Keratinocyte (primary cell): Measurements from ENCODE around the gene ARHGAP24. TPM values are rescaled to one million over a fixed set of nuclear protein-coding genes. Genes with fewer than 3 reads are reported as not detected.

Experiments
- DNase-seq: peaks from one replicate; pipeline ENCODE4 v3.0.0-alpha.2; 2011; ENCODE audit warnings: low read depth, missing footprints, low spot score
- FAIRE-seq: peaks from 2 replicates; lab custom pipeline; 2011; peaks lifted over from hg19 to GRCh38; lab: Jason Lieb, UNC
- H2AFZ ChIP-seq: 2 replicates; pipeline ENCODE4 v1.6.0; 2012; ENCODE audit warnings: low read length, control low read depth, inconsistent platforms; ENCODE audit not compliant: control insufficient read depth
- H3K27ac ChIP-seq: 2 replicates; pipeline ENCODE4 v1.5.1; 2011; ENCODE audit warnings: low read length; ENCODE audit not compliant: control insufficient read depth, insufficient read depth
- H3K27me3 ChIP-seq: 3 replicates; pipeline ENCODE4 v1.6.0; 2011; ENCODE audit warnings: low read length; ENCODE audit not compliant: control insufficient read depth, insufficient read depth; ENCODE audit errors: extremely low read depth
- H3K36me3 ChIP-seq, 2 experiments: 2 replicates in 1 of 2; 3 replicates in 1 of 2; pipeline ENCODE4 v1.5.1; 2011; ENCODE audit warnings: low read length in 2 of 2, mild to moderate bottlenecking in 1 of 2; ENCODE audit not compliant: control insufficient read depth in 2 of 2, insufficient read depth in 2 of 2; ENCODE audit errors: extremely low read depth in 1 of 2
- H3K4me1 ChIP-seq: 3 replicates; pipeline ENCODE4 v1.5.1; 2011; ENCODE audit warnings: low read length; ENCODE audit not compliant: control insufficient read depth, insufficient read depth; ENCODE audit errors: extremely low read depth
- H3K4me2 ChIP-seq: 3 replicates; pipeline ENCODE4 v1.6.0; 2011; ENCODE audit warnings: low read depth, low read length; ENCODE audit not compliant: control insufficient read depth, insufficient read depth; ENCODE audit errors: extremely low read depth
- H3K4me3 ChIP-seq, 3 experiments: fragments of 200-600 bp in 1 of 3; sonication (generic) in 1 of 3; 2 replicates in 2 of 3; 3 replicates in 1 of 3; pipeline ENCODE4 v1.5.1; 2011 to 2016; ENCODE audit warnings: low read length in 3 of 3, mild to moderate bottlenecking in 3 of 3, control low read depth in 2 of 3, inconsistent platforms in 1 of 3, low read depth in 1 of 3, mixed read lengths in 1 of 3, mixed run types in 1 of 3, moderate library complexity in 1 of 3; ENCODE audit not compliant: control insufficient read depth in 2 of 3, insufficient read depth in 2 of 3; ENCODE audit errors: extremely low read depth in 1 of 3
- H3K79me2 ChIP-seq: 2 replicates; pipeline ENCODE4 v1.6.0; 2012; ENCODE audit warnings: low read length; ENCODE audit not compliant: control insufficient read depth, insufficient read depth
- H3K9ac ChIP-seq: 3 replicates; pipeline ENCODE4 v1.6.0; 2011; ENCODE audit warnings: low read length; ENCODE audit not compliant: control insufficient read depth, insufficient read depth; ENCODE audit errors: extremely low read depth
- H3K9me1 ChIP-seq: 3 replicates; pipeline ENCODE4 v1.6.0; 2011; ENCODE audit warnings: low read length; ENCODE audit not compliant: control insufficient read depth, insufficient read depth; ENCODE audit errors: extremely low read depth
- H3K9me3 ChIP-seq: 2 replicates; pipeline ENCODE4 v1.5.1; 2012; ENCODE audit warnings: low read depth, low read length; ENCODE audit not compliant: control insufficient read depth
- H4K20me1 ChIP-seq: 3 replicates; pipeline ENCODE4 v1.6.0; 2011; ENCODE audit warnings: low read length; ENCODE audit not compliant: control insufficient read depth, insufficient read depth; ENCODE audit errors: extremely low read depth
- EZH2 ChIP-seq: IDR thresholded peaks from one replicate; pipeline ENCODE4 v1.6.1; 2012; ENCODE audit warnings: inconsistent platforms, mild to moderate bottlenecking, low read length, moderate library complexity
- dilution Hi-C: fragments of 300-500 bp; cut with MboI; formaldehyde crosslinking; loops from one replicate; pipeline ENCODE4 v1.7.0; 2020; ENCODE audit warnings: low sequenced_read_pairs; ENCODE audit not compliant: extremely low pct_ligation_motif_present
- polyA plus RNA-seq, 5 experiments: library from polyadenylated mRNA; depleted of rRNA in 3 of 5; stranded (reverse) in 3 of 5; stranded (forward) in 1 of 5; unstranded in 1 of 5; fragments of >200 nt; gene quantifications; 1 replicate in 1 of 5; 2 replicates in 3 of 5; 3 replicates in 1 of 5; pipeline versions ENCODE4 v1.2.1 to v1.2.3, GENCODE V29; 2011 to 2012; ENCODE audit warnings: missing spikeins in 2 of 5, low read depth in 1 of 5, low replicate concordance in 1 of 5
- TF ChIP-seq, protein P1 (sequence below), 3 experiments: IDR thresholded peaks in 1 of 3; conservative IDR thresholded peaks in 1 of 3; optimal IDR thresholded peaks in 1 of 3; 2 replicates in 2 of 3; 3 replicates in 1 of 3; pipeline versions ENCODE3 to v1.5.1; 2011; ENCODE audit warnings: low read length in 3 of 3, mild to moderate bottlenecking in 3 of 3, moderate library complexity in 2 of 3, control low read depth in 1 of 3, inconsistent platforms in 1 of 3; ENCODE audit not compliant: insufficient read depth in 2 of 3; ENCODE audit errors: extremely low read depth in 1 of 3

The ARHGAP24 gene
- polyA plus RNA-seq, 1 donor (not counting 4 experiments of a cell fraction or from before 2014, with no cell fraction given) = 0.87 TPM

- no peak overlapping the region for H3K4me3 ChIP-seq
- no peak overlapping the region for H3K9ac ChIP-seq
- no peaks in the 10 kb centered on the region for H3K4me1 ChIP-seq
- DNase-seq (no peak), FAIRE-seq (no peak)
- no peak overlapping the region for H3K4me2 ChIP-seq
- TF ChIP-seq, protein P1, sequence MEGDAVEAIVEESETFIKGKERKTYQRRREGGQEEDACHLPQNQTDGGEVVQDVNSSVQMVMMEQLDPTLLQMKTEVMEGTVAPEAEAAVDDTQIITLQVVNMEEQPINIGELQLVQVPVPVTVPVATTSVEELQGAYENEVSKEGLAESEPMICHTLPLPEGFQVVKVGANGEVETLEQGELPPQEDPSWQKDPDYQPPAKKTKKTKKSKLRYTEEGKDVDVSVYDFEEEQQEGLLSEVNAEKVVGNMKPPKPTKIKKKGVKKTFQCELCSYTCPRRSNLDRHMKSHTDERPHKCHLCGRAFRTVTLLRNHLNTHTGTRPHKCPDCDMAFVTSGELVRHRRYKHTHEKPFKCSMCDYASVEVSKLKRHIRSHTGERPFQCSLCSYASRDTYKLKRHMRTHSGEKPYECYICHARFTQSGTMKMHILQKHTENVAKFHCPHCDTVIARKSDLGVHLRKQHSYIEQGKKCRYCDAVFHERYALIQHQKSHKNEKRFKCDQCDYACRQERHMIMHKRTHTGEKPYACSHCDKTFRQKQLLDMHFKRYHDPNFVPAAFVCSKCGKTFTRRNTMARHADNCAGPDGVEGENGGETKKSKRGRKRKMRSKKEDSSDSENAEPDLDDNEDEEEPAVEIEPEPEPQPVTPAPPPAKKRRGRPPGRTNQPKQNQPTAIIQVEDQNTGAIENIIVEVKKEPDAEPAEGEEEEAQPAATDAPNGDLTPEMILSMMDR (optimal IDR thresholded peaks at IDR 0.05 in 1 of 3, IDR thresholded peaks at IDR 0.05 in 1 of 3, conservative IDR thresholded peaks at IDR 0.05 in 1 of 3; ENCODE audit: extremely low read depth in 1 of 3, insufficient read depth in 2 of 3, low read length in 3 of 3) = no peak
- TF ChIP-seq EZH2 = no peak
- H3K36me3 ChIP-seq = no peaks in the 10 kb centered on the region
- no peaks in the 10 kb centered on the region for H3K9me3 ChIP-seq
- dilution Hi-C loops = no loop called here
- no peaks in the 10 kb centered on the region for H4K20me1 ChIP-seq
- H3K27ac ChIP-seq = no peak overlapping the region
- no peaks in the 10 kb centered on the region for H3K9me1 ChIP-seq
- H3K79me2 ChIP-seq = no peaks in the 10 kb centered on the region
- no peaks in the 10 kb centered on the region for H3K27me3 ChIP-seq
- H2AFZ ChIP-seq = no peak overlapping the region
These were observed 165.0 kb downstream of the ARHGAP24 start for GRCh38 chr4:85639946-85640345.

DNA sequence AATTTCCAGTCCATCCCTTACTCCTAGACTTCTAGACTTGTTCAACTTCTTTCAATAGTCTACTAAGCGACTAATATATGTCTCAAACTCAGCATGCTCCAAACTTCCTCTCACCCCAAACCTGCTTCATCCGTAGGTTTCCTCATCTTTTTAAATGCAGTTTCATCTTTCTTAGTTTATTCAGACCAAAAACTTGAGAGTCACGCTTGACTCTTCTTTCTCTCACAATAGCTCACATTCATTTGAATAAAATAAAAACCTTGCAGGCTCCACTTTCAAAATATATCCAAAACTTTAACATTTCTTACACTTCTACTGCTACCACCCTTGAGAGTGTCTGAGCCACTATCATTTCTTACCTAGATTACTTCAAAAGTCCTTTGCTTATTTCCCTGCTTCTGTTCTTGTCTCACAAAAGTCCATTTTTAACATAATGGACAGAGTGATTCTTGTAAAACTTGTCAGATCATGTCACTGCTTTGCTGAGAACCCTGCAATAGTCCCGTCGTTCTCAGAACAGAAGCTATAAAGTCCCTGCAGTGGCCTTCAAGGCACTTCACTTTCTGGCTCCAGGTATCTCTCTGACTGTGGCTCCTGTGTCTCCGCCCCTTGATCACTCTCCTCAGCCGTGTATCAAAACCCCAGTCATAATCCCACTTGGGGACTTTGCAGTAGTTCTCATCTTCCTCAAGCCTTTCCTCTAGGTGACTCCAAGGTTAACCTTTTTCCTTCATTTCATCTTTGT, 167.6 kb downstream of the ARHGAP24 start:
- Histone ChIP-seq H3K9me3 (no peaks in the 10 kb centered on the region), H3K79me2 (no peaks in the 10 kb centered on the region), H3K36me3 (no peaks in the 10 kb centered on the region), H3K4me2 (no peak overlapping the region), H4K20me1 (no peaks in the 10 kb centered on the region), H3K4me3 (no peak overlapping the region), H3K27ac (no peak overlapping the region), H3K9me1 (no peaks in the 10 kb centered on the region), H3K27me3 (no peaks in the 10 kb centered on the region), H3K9ac (no peak overlapping the region), H2AFZ (no peak overlapping the region), H3K4me1 (no peaks in the 10 kb centered on the region)
- DNase-seq (no peak), FAIRE-seq (no peak)
- TF ChIP-seq, protein P1 (optimal IDR thresholded peaks at IDR 0.05 in 1 of 3, IDR thresholded peaks at IDR 0.05 in 1 of 3, conservative IDR thresholded peaks at IDR 0.05 in 1 of 3; ENCODE audit: extremely low read depth in 1 of 3, insufficient read depth in 2 of 3, low read length in 3 of 3) = no peak
- no peak for TF ChIP-seq EZH2
- dilution Hi-C loops = no loop called here
